BJ (cell line): ENCODE results near the gene FMN2. TPM values are rescaled to one million over a fixed set of nuclear protein-coding genes. Genes with fewer than 3 reads are reported as not detected.

Source experiments
- CTCF ChIA-PET: fragments of 350-600 bp; formaldehyde crosslinking; extraction: SDS; loops from one replicate; lab custom pipeline; 2021; ENCODE audit warnings: antibody characterized with exemption, inconsistent platforms; lab: Yijun Ruan, JAX
- POLR2A ChIA-PET: fragments of 300-600 bp; sonication (Branson Sonifier 250); formaldehyde crosslinking; extraction: SDS; loops from one replicate; lab custom pipeline; 2021; ENCODE audit warnings: antibody characterized with exemption; lab: Charles Lee
- DNase-seq: peaks from one replicate; pipeline ENCODE4 v3.0.0-alpha.2; 2011; ENCODE audit warnings: low read depth
- H3K27me3 ChIP-seq: 2 replicates; pipeline ENCODE4 v1.6.0; 2011; ENCODE audit warnings: low read length; ENCODE audit not compliant: control insufficient read depth, insufficient read depth
- H3K36me3 ChIP-seq: 2 replicates; pipeline ENCODE4 v1.5.1; 2011; ENCODE audit warnings: low read length; ENCODE audit not compliant: control insufficient read depth, insufficient read depth
- H3K4me3 ChIP-seq: 2 replicates; pipeline ENCODE4 v1.5.1; 2011; ENCODE audit warnings: low read depth, mild to moderate bottlenecking, control low read depth, low read length
- polyA plus RNA-seq: library from polyadenylated mRNA; depleted of rRNA; stranded (reverse); fragments of >200 nt; gene quantifications from 2 replicates; pipeline ENCODE4 v1.2.3, GENCODE V29; 2011
- TF ChIP-seq, protein P1 (sequence below): IDR thresholded peaks from 2 replicates; pipeline ENCODE4 v1.5.1; 2011; ENCODE audit warnings: low read depth, mild to moderate bottlenecking, control low read depth, inconsistent platforms, low read length, moderate library complexity; ENCODE audit not compliant: insufficient read depth

FMN2 gene
- polyA plus RNA-seq, 1 experiment = 14.6 TPM

DNA sequence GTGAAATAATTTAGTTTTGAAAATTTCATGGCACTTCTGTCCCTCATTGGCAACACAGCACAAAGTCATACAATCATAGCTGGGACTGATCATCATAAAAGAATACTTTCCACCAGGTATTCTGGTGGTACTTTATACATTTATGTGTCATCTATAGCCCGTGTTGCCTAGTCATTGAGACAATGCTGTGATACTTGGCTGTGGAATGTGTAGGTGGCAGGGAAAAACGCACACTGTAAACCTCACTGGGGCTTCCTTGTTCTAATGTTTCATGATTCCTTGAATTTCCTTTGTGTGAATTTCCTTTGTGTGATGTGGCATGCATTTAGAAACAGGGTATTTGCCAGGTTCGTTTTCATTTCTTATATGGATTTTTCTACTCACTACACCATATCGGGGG is 118.3 kb downstream of the FMN2 start:
- TF ChIP-seq, protein P1, sequence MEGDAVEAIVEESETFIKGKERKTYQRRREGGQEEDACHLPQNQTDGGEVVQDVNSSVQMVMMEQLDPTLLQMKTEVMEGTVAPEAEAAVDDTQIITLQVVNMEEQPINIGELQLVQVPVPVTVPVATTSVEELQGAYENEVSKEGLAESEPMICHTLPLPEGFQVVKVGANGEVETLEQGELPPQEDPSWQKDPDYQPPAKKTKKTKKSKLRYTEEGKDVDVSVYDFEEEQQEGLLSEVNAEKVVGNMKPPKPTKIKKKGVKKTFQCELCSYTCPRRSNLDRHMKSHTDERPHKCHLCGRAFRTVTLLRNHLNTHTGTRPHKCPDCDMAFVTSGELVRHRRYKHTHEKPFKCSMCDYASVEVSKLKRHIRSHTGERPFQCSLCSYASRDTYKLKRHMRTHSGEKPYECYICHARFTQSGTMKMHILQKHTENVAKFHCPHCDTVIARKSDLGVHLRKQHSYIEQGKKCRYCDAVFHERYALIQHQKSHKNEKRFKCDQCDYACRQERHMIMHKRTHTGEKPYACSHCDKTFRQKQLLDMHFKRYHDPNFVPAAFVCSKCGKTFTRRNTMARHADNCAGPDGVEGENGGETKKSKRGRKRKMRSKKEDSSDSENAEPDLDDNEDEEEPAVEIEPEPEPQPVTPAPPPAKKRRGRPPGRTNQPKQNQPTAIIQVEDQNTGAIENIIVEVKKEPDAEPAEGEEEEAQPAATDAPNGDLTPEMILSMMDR = no peak
- POLR2A ChIA-PET = no interaction called here
- CTCF ChIA-PET = no interaction called here
- Histone ChIP-seq H3K4me3 (no peak overlapping the region), H3K36me3 (peaks cover 10% of the 10 kb centered on the region), H3K27me3 (no peaks in the 10 kb centered on the region)
- no peak for DNase-seq

DNA sequence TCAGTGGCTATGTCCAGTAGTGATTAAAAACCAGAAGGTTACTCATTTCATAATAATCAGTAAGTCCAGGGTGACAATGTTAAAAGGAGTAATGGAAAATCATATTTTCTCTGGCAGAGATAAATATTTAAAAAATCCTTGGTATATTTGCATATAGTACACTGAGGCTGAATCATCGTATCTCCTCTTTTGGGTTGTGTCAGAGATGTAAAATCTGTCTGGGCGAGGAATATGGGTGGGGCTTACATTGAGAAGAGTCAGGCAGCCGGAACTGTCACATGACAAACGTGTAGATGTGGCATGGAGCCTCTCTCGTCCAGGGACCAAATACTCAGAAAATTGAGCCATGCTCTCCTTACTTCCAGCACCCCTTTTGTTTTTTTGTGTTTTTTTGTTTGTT is 120.9 kb downstream of the FMN2 start:
- no peak for DNase-seq

DNA sequence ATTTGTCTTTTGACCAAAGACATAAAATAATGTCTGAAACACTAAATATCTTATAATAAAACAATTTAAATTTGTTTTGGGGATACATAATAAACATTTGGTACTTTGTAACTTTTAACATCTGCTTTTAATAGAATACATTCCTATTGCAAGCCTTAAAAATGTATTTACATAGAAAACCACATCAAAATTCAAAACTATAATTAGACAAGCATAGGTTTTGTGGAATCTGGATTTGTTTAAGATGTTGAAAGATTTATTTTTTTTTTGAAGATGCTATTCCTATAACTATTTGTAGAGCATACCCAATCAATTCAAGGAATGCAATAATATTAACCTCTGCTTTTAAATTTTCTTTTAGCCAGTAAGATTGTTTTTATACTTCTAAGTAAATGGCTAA is 125.7 kb downstream of the FMN2 start:
- Histone ChIP-seq H3K36me3 (peaks cover 5% of the 10 kb centered on the region), H3K4me3 (no peak overlapping the region), H3K27me3 (no peaks in the 10 kb centered on the region)
- TF ChIP-seq, protein P1 = no peak
- ChIA-PET CTCF (interaction anchor here (0.6 to 0.7 kb wide), 2 partner anchors 66 to 569 kb away, joined by 3 to 5 read pairs; no protein-coding TSS in a partner anchor), POLR2A (no interaction called here)
- DNase-seq = peak; percentile 33

More for the DNA sequence above, 120.9 kb downstream of the FMN2 start:
- Histone ChIP-seq H3K27me3 (no peaks in the 10 kb centered on the region), H3K36me3 (0 out of 2 replicates have a peak, but pooled peaks cover 4% of the 10 kb centered on the region), H3K4me3 (no peak overlapping the region)
- CTCF ChIA-PET = no interaction called here
- POLR2A ChIA-PET = no interaction called here
- TF ChIP-seq, protein P1 = no peak

DNA sequence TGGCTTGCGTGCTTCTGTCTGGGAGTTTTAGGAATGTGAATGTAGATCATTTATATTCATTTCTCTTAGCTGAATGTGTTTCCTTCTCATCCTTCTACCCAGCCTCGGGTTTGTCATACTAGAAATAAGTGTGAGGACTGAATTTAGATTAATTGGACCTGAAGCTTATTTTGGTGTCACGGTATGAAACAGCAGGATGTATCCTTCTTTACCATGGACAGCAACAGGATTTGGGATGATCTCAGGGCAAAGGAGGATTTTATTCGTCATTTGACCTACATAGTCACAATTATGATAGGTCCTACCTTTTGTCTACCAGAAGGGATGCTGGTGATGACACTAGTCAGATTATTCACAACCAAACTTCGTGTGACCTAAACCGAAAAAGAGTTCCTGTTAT is 127.4 kb downstream of the FMN2 start:
- ChIA-PET POLR2A (no interaction called here), CTCF (no interaction called here)
- no peaks in the 10 kb centered on the region for H3K27me3 ChIP-seq
- no peak for DNase-seq
- peaks cover 5% of the 10 kb centered on the region for H3K36me3 ChIP-seq
- H3K4me3 ChIP-seq = no peak overlapping the region
- TF ChIP-seq, protein P1 = no peak

DNA sequence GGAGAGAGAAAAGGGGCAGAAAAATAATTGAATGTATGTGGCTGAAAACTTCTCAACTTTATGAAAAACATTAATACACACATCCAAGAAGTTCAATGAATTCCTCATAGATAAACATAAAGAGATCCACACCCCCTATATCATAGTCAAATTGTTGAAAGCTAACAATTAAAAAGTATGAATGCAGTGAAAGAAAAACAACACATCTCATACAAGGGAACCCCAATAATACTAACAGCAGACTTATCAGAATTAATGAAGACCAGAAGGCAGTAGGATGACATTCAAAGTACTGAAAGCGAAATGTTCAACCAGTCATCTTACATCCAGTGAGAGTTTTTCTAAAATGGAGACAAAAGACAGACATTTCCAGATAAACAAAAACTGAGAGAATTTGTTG is 134.4 kb downstream of the FMN2 start:
- ChIA-PET POLR2A (no interaction called here), CTCF (no interaction called here)
- no peak for DNase-seq
- Histone ChIP-seq H3K4me3 (no peak overlapping the region), H3K27me3 (no peaks in the 10 kb centered on the region), H3K36me3 (no peaks in the 10 kb centered on the region)
- TF ChIP-seq, protein P1 = no peak
